ENCODE results near the gene TTC3. TPM values are rescaled to one million over a fixed set of nuclear protein-coding genes. Genes with fewer than 3 reads are reported as not detected.

Gene TTC3
- total and polyA plus RNA-seq, 2 donors = 56.5 to 670 TPM

DNA sequence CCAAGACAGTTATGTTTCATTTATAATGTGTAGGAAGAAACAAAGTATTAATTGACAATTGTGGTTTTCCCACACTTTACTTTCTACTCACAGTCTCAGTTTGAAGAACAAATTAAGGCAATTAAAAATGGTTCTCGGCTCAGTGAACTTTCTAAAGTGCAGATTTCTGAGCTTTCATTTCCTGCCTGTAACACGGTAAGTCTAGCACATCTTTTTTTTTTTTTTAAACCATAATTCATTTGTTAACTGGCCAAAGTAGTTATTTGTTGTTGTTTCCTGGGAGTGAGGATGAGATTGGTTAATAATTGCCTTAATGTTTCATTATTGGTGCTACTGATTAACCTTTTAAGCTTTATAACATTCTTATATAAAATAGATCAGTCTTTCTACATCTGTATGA is 119.0 kb downstream of the TTC3 start:
- Histone ChIP-seq H3K36me3 (ENCODE audit: insufficient read depth) (peaks cover 3% of the 10 kb centered on the region), H3K4me3 (ENCODE audit: low read depth, low read length) (no peak overlapping the region), H3K27ac (ENCODE audit: low read depth) (no peak overlapping the region), H3K4me1 (ENCODE audit: insufficient read depth) (no peaks in the 10 kb centered on the region)
- DNase-seq (ENCODE audit: extremely low spot score) = no peak
- WGBS = 69% methylated on average over 2 of the region's 2 CpGs

DNA sequence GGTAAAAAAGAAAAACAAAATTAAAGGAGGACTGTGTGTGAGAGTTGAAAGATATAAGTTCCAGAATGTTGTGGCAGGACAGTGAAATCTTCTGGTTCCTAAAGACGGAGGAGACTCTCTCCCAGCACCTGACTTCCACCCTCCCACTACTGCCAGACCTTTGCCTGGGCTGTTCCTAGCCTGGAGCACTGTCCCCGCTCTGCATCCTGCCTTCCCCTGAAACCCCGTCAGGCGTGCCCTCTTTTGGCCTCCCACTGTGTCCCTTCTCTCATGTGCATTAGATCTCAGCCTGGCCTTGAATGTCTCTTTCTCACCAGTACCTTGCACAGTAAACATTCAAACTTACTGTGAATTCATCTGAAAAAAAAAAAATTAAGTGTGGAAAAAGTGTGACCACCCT is 120.0 kb downstream of the TTC3 start:
- DNase-seq (ENCODE audit: extremely low spot score) = no peak
- no peak overlapping the region for H3K4me3 ChIP-seq (ENCODE audit: low read depth, low read length)
- 67% methylated on average over 4 of the region's 4 CpGs for WGBS
- peaks cover 3% of the 10 kb centered on the region for H3K36me3 ChIP-seq (ENCODE audit: insufficient read depth)
- no peak overlapping the region for H3K27ac ChIP-seq (ENCODE audit: low read depth)
- no peaks in the 10 kb centered on the region for H3K4me1 ChIP-seq (ENCODE audit: insufficient read depth)

DNA sequence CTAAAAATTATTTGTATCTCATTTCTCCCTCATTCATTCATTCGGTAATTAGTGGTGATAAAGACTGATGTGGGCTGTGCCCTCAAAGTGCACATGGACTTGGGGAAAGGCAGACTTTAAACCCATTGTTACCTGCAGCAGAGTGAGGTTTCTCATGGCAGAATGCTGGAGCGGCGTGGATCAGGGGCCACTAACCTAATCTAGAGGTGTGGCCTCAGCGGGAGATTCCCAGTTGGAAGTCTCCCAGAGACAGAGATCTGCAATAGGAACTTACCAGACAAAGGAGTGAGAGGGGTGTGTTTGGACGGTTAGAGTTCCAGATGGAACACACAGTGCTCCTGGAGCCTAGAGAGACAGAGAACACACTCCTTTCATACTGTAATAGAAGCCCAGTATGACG is 120.6 kb downstream of the TTC3 start:
- WGBS = 93% methylated on average over 6 of the region's 6 CpGs
- peaks cover 3% of the 10 kb centered on the region for H3K36me3 ChIP-seq (ENCODE audit: insufficient read depth)

GRCh38 chr21:37195059-37195458 is 122.0 kb downstream of the TTC3 start:
- DNase-seq (ENCODE audit: extremely low spot score) = no peak
- Histone ChIP-seq H3K36me3 (ENCODE audit: insufficient read depth) (peaks cover 3% of the 10 kb centered on the region), H3K27ac (ENCODE audit: low read depth) (no peak overlapping the region), H3K4me1 (ENCODE audit: insufficient read depth) (no peaks in the 10 kb centered on the region), H3K4me3 (ENCODE audit: low read depth, low read length) (no peak overlapping the region)
- WGBS = 51% methylated on average over 3 of the region's 3 CpGs

More for the DNA sequence above, 120.6 kb downstream of the TTC3 start:
- Histone ChIP-seq H3K4me1 (ENCODE audit: insufficient read depth) (no peaks in the 10 kb centered on the region), H3K4me3 (ENCODE audit: low read depth, low read length) (no peak overlapping the region), H3K27ac (ENCODE audit: low read depth) (no peak overlapping the region)
- DNase-seq (ENCODE audit: extremely low spot score) = no peak

DNA sequence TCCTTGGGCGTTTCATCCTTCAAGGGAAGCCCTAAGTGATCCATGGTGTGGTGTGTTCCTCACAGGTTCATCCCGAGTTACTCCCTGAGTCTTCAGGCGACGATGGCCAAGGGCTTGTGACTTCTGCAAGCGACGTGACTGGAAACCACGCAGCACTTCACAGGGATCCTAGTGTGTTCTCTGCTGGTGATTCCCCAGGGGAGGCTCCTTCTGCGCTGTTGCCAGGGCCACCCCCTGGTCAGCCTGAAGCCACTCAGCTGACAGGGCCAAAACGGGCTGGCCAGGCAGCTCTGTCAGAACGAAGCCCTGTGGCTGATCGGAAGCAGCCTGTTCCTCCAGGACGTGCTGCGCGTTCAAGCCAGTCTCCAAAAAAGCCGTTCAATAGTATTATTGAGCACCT is 122.6 kb downstream of the TTC3 start:
- Histone ChIP-seq H3K36me3 (ENCODE audit: insufficient read depth) (peaks cover 3% of the 10 kb centered on the region), H3K4me1 (ENCODE audit: insufficient read depth) (no peaks in the 10 kb centered on the region), H3K27ac (ENCODE audit: low read depth) (no peak overlapping the region), H3K4me3 (ENCODE audit: low read depth, low read length) (no peak overlapping the region)
- DNase-seq (ENCODE audit: extremely low spot score) = no peak
- WGBS = 89% methylated on average over 15 of the region's 15 CpGs

GRCh38 chr21:37196847-37197246 is 123.8 kb downstream of the TTC3 start:
- H3K4me3 ChIP-seq (ENCODE audit: low read depth, low read length) = no peak overlapping the region
- H3K4me1 ChIP-seq (ENCODE audit: insufficient read depth) = no peaks in the 10 kb centered on the region
- peaks cover 3% of the 10 kb centered on the region for H3K36me3 ChIP-seq (ENCODE audit: insufficient read depth)
- H3K27ac ChIP-seq (ENCODE audit: low read depth) = no peak overlapping the region
- no peak for DNase-seq (ENCODE audit: extremely low spot score)
- 93% methylated on average over 8 of the region's 8 CpGs for WGBS

DNA sequence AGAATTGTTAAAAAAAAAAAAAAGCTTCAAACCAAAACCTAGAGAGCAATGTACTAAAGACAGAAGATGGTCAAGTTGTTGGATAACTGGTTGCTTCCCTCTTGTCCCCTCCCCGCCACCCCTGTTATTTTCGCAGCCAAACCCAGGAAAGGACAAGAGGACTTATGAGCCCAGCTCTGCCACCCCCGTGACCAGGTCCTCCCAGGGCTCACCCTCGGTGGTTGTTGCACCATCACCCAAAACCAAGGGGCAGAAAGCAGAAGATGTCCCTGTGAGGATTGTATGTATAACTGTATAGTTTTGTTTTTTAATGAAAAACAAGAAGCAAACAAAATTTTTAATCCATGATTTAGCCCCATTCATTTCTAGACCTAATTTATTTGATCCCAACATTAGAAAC is 124.7 kb downstream of the TTC3 start:
- 92% methylated on average over 4 of the region's 4 CpGs for WGBS

GRCh38 chr21:37199057-37199924 is 126.2 kb downstream of the TTC3 start:
- Histone ChIP-seq H3K27ac (ENCODE audit: low read depth) (no peak overlapping the region), H3K36me3 (ENCODE audit: insufficient read depth) (no peaks in the 10 kb centered on the region), H3K4me1 (ENCODE audit: insufficient read depth) (no peaks in the 10 kb centered on the region), H3K4me3 (ENCODE audit: low read depth, low read length) (no peak overlapping the region)
- 82% methylated on average over 11 of the region's 11 CpGs for WGBS
- DNase-seq (ENCODE audit: extremely low spot score) = no peak

More for the DNA sequence above, 124.7 kb downstream of the TTC3 start:
- Histone ChIP-seq H3K27ac (ENCODE audit: low read depth) (no peak overlapping the region), H3K4me3 (ENCODE audit: low read depth, low read length) (no peak overlapping the region), H3K36me3 (ENCODE audit: insufficient read depth) (peaks cover 3% of the 10 kb centered on the region), H3K4me1 (ENCODE audit: insufficient read depth) (no peaks in the 10 kb centered on the region)
- no peak for DNase-seq (ENCODE audit: extremely low spot score)

- DNase-seq (ENCODE audit: extremely low spot score) = no peak
- WGBS = 92% methylated on average over 16 of the region's 16 CpGs
- H3K27ac ChIP-seq (ENCODE audit: low read depth) = no peak overlapping the region
- H3K36me3 ChIP-seq (ENCODE audit: insufficient read depth) = no peaks in the 10 kb centered on the region
- H3K4me3 ChIP-seq (ENCODE audit: low read depth, low read length) = no peak overlapping the region
- H3K4me1 ChIP-seq (ENCODE audit: insufficient read depth) = no peaks in the 10 kb centered on the region
Observed at GRCh38 chr21:37200641-37201480, 127.8 kb downstream of the TTC3 start.

DNA sequence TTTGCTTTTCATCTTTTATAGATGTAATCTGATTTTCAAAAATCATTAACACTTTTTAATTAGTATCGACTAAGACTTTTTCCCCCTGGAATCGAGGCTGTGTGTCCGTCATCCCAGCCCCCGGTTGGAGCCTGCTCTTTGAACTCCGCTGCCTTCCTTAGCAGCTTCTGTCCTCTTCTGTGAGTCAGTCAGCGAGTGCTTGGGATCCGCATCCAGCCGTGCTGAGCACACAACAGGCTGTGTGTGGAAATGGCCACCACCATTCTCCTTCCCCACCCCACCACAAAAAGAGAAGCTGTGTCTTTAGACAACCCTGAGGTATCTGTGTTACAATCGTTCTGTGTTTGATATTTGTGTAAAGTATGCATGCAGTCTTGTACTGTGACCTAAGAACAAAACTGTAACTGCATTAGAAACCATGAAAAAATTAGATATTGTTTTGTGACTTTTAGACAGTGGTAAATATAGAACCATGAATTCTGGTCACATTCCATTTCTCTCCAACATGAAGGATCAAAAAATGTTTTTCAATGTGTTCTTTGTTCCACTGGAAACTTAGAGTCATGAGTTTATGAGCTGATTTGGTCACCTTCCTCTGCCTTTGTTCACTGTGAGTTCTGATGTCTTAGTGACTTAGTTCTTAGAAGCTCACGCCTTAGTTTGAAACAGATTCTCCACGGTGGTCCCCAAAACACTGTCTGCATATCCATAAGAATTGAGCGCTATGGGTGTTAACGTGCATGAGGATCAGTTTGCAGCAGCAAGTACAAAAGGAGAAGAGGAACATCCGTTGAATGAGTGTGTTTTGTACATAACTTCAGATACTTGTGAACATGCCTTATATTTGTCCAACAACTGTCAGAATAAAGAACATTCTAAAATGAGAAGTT is 129.4 kb downstream of the TTC3 start:
- no peak overlapping the region for H3K27ac ChIP-seq (ENCODE audit: low read depth)
- WGBS = 86% methylated on average over 14 of the region's 14 CpGs
- no peak overlapping the region for H3K4me3 ChIP-seq (ENCODE audit: low read depth, low read length)
- no peaks in the 10 kb centered on the region for H3K4me1 ChIP-seq (ENCODE audit: insufficient read depth)
- no peak for DNase-seq (ENCODE audit: extremely low spot score)
- H3K36me3 ChIP-seq (ENCODE audit: insufficient read depth) = no peaks in the 10 kb centered on the region

- H3K36me3 ChIP-seq (ENCODE audit: insufficient read depth) = no peaks in the 10 kb centered on the region
- WGBS = 88% methylated on average over 7 of the region's 7 CpGs
- no peak overlapping the region for H3K27ac ChIP-seq (ENCODE audit: low read depth)
- no peak overlapping the region for H3K4me3 ChIP-seq (ENCODE audit: low read depth, low read length)
- H3K4me1 ChIP-seq (ENCODE audit: insufficient read depth) = no peaks in the 10 kb centered on the region
- DNase-seq (ENCODE audit: extremely low spot score) = no peak
Observed at GRCh38 chr21:37204580-37204979, 131.5 kb downstream of the TTC3 start.

- no peak overlapping the region for H3K27ac ChIP-seq (ENCODE audit: low read depth)
- H3K4me3 ChIP-seq (ENCODE audit: low read depth, low read length) = no peak overlapping the region
- no peaks in the 10 kb centered on the region for H3K36me3 ChIP-seq (ENCODE audit: insufficient read depth)
- WGBS = 93% methylated on average over 7 of the region's 7 CpGs
- no peaks in the 10 kb centered on the region for H3K4me1 ChIP-seq (ENCODE audit: insufficient read depth)
- DNase-seq (ENCODE audit: extremely low spot score) = no peak
Observed at GRCh38 chr21:37206496-37206895, 133.4 kb downstream of the TTC3 start.

DNA sequence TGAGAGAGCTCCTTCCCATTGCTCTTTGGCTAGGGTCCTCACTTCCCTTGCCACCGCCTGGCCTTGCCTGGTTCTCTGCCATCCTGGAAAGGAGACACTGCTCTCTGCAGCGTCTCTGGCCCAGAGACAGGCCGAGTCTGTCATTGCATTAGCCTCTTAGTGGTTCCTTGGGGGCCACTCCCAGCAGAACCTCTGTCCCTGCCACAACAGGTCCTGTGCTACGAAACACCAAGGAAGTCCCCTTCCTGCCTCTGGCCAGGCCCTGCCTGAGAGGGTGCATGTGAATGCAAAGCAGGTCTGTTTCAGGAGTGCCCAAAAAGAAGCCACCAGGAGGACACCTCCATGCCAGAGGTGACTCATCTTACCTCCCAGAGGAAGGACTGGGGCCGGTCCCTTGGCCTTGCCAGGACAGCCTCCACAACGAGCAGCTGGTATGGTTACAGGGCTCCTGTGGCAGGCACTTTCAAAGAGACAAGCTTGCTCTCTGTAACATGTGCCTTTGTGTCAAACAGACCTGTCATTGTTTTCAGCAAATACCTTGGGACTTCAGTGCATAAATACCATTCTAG is 134.5 kb downstream of the TTC3 start:
- H3K4me3 ChIP-seq (ENCODE audit: low read depth, low read length) = no peak overlapping the region

More for the DNA sequence above, 134.5 kb downstream of the TTC3 start:
- H3K4me1 ChIP-seq (ENCODE audit: insufficient read depth) = no peaks in the 10 kb centered on the region
- H3K36me3 ChIP-seq (ENCODE audit: insufficient read depth) = no peaks in the 10 kb centered on the region
- 49% methylated on average over 6 of the region's 6 CpGs for WGBS
- DNase-seq (ENCODE audit: extremely low spot score) = no peak
- H3K27ac ChIP-seq (ENCODE audit: low read depth) = no peak overlapping the region

Measured in urinary bladder (tissue), 4 donors.